Loucy (cell line): ENCODE results near the gene HSPG2.

Experiments used
- CTCF ChIP-seq: fragments of 200-600 bp; sonication (generic); conservative IDR thresholded peaks from 2 replicates; pipeline ENCODE4 v1.5.1; 2014; ENCODE audit warnings: mild to moderate bottlenecking, antibody characterized with exemption, low read length
- EZH2phosphoT487 ChIP-seq: fragments of 200-600 bp; IDR thresholded peaks from 2 replicates; pipeline ENCODE4 v1.6.1; 2018; ENCODE audit warnings: antibody characterized with exemption, mild to moderate bottlenecking, moderate library complexity, borderline replicate concordance

- TF ChIP-seq CTCF (no peak), EZH2phosphoT487 (no peak)
Measured at GRCh38 chr1:21848524-21849174, 88.5 kb downstream of the HSPG2 start.
